ENCODE results near the gene MRPL53. TPM values are rescaled to one million over a fixed set of nuclear protein-coding genes. Genes with fewer than 3 reads are reported as not detected.
A peak's percentile ranks its signal among the peaks of the same experiment; 100 is the strongest.
"Not testable (repeated sequence)": the region's sequence is repeated elsewhere in the genome, so short reads cannot be mapped to it uniquely, and the experiment has no call there.

MRPL53 gene
- polyA plus RNA-seq, 3 donors from 2014 or later = 83.8 to 152 (median 119) TPM

DNA sequence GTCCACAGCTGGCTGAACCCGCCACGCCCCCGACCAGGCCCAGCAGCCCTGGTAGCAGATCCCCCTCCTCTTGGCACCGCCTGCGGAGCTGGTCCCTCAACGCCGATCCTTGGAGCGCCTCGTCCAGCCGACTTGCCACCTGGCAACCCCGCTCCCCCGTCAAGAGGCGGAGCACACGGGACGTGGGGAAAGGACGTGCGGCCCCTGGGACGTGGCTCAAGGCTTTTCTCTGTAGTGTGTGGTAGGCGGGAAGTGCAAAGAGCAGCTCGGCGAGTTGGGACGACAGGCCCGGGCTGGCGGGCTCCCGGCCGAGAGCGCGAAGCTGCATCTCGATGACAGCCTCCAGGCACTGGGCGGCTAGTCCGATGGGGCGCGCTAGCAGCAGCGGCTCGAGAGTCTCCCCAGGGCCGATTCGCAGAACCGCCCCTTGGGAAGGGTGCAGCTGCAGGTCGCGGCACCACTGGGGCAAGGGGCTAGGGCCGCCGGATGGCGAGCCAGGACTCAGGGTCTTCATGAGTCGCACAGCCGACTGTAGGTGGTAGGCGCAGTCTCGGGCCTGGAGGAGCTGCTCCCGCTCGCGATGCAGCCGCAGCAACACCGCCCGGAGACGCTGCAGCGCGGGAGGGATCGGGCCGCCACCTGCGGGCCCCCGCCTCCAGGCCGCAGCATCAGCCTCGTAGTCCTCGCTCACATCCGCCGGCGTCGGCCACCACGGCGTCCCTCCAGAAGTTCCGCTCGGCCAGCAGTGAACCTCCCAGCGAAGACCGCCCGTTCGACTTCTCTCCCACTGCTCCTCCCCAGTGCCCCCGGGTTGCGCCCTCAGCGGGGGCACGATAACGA is 9.7 kb upstream of the MRPL53 start:
- peak in 1 of 3 donors; percentile 76 for DNase-seq
- peak overlapping the region; percentile 97 to 100 (median 99) for H3K4me3 Mint-ChIP-seq
- H3K27ac Mint-ChIP-seq = peak overlapping the region; percentile 90 to 100 (median 99)
- peaks cover 6 to 20% (median 12%) of the 10 kb centered on the region in 3 donors for H3K36me3 Mint-ChIP-seq
- peaks cover 0 to 5% (median 4%) of the 10 kb centered on the region in 3 donors for H3K27me3 Mint-ChIP-seq (ENCODE audit: low read depth in 3 of 3)
- peaks cover 35 to 40% of the 10 kb centered on the region in 2 donors for H3K4me1 Mint-ChIP-seq
- H3K9me3 Mint-ChIP-seq = no peaks in the 10 kb centered on the region

DNA sequence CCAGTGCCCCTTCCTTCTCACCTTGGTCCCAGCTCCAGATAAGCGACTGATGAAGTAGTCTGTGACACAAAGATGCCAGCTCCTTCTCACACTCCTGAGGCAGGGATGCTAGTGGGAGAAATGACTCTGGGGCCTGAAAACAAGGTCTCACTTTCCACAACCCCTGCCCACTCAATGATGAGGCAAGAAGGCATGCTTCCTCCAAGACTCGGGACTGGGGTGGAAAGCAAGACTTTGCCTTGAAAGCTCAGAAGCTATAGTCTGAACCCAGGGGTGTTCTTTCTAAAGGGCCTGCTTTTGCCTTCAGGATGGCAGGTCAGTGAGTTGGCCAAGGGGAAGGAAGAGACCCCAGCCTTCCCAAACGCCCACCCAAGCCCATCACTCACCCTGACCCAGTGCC is 9.0 kb upstream of the MRPL53 start:
- Mint-ChIP-seq H3K27me3 (ENCODE audit: low read depth in 3 of 3) (peaks cover 0 to 5% (median 4%) of the 10 kb centered on the region in 3 donors), H3K4me1 (peaks cover 33 to 40% of the 10 kb centered on the region in 2 donors), H3K27ac (peak overlapping the region; percentile 7 to 100 (median 66)), H3K9me3 (no peaks in the 10 kb centered on the region), H3K4me3 (peak overlapping the region; percentile 73 to 100 (median 98)), H3K36me3 (peaks cover 3 to 14% (median 8%) of the 10 kb centered on the region in 3 donors)
- no peak for DNase-seq

DNA sequence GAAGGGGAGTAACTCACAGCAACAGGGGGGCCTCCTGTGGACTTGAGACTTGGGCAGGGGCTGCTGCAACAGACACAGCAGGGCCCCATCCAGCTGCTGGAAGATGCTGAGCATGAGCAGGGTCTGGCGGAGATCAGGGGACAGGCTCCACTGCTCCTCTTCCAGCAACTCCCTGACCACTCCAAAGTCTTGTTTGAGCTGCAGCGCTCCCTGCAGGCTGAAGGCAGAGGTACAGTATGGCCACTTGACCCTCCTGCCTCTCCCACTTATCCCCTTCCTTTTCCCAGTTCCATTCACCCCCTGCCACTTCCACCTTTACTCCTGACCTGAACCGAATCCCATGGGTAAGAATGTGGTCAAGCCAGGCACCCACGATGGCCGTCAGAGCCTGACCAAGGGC is 2.4 kb upstream of the MRPL53 start:
- Mint-ChIP-seq H3K4me1 (peaks cover 28 to 29% of the 10 kb centered on the region in 2 donors), H3K27me3 (ENCODE audit: low read depth in 3 of 3) (peaks cover 9 to 22% (median 17%) of the 10 kb centered on the region in 3 donors), H3K4me3 (no peak overlapping the region), H3K36me3 (peaks cover 7 to 18% (median 8%) of the 10 kb centered on the region in 3 donors), H3K27ac (peak overlapping the region in 1 of 6 donors; percentile 51), H3K9me3 (no peaks in the 10 kb centered on the region)
- no peak for DNase-seq

DNA sequence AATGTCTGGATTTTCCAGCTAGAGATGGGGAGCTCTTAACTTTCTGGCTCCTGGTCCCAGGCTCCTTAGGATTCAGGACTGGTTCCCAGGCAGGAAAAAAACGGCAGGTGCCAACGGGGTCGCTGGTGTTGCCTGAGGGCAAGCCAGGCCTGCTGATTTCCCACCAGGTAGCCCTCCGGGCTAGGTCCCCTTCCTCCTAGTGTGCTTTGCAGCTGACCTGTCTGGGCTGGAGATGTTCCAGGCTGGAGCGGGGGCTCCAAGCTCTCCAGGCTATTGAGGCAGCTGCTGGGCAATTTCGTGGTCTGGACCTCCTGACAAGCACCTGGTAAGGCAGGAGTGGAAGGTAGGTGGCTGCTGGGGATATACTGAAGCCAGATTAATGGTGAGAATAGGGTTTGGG is 2.0 kb upstream of the MRPL53 start:
- H3K4me3 Mint-ChIP-seq = peak overlapping the region in 1 of 5 donors; percentile 25
- peaks cover 9 to 22% (median 17%) of the 10 kb centered on the region in 3 donors for H3K27me3 Mint-ChIP-seq (ENCODE audit: low read depth in 3 of 3)
- H3K4me1 Mint-ChIP-seq = peaks cover 27 to 28% of the 10 kb centered on the region in 2 donors
- no peaks in the 10 kb centered on the region for H3K9me3 Mint-ChIP-seq
- peaks cover 7 to 16% (median 8%) of the 10 kb centered on the region in 3 donors for H3K36me3 Mint-ChIP-seq
- no peak for DNase-seq
- peak overlapping the region in 4 of 6 donors; percentile 45 to 71 (median 63) for H3K27ac Mint-ChIP-seq

DNA sequence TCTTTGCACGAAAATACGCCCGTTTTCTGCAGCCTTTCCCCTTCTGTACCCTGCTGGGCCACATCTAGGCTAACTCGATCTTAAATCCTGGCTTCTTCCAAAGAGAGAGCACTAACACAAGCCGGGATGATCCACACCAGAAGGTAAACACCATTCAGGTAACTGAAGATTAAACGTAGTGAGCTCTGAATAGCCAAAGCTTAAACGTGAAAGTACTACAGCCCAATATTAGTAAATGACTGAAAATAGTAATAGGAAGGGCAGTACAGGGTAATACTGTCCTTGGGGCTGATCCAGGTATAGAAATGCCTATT is 422 bp upstream of the MRPL53 start:
- Mint-ChIP-seq H3K27me3 (ENCODE audit: low read depth in 3 of 3) (peaks cover 9 to 22% (median 17%) of the 10 kb centered on the region in 3 donors), H3K9me3 (no peaks in the 10 kb centered on the region), H3K4me3 (peak overlapping the region; percentile 90 to 99 (median 97)), H3K27ac (peak overlapping the region; percentile 94 to 100 (median 100)), H3K4me1 (peaks cover 27 to 28% of the 10 kb centered on the region in 2 donors), H3K36me3 (peaks cover 7 to 16% (median 8%) of the 10 kb centered on the region in 3 donors)
- no peak for DNase-seq

DNA sequence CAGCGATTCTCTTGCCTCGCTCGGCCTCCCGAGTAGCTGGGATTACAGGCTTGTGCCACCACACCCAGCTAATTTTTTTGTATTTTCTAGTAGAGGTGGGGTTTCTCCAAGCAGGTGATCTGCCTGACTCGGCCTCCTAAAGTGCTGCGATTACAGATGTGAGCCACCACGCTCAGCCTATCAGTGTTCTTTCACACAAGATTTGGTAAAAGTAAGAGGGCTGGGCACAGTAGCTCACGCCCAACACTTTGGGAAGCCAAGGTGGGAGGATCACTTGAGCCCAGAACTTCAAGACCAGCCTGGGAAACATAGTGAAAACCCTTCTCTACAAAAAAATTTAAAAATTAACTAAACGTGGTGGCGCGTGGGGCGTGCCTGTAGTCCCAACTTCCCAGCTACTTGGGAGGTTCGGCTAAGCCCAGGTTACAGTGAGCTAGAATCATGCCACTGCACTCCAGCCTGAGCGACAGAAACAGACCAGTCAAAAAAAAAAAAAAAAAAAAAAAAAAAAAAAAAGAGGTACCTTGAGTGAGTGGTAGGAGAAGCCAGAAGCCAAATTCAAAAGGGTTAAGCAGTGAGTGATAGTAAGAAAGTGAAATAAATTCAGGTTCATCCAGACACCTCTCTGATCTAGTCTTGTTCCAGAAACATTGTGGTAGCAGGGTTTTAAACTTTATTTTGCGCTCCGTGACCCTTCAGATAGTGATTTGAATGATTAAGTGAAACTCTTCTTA is 981 bp downstream of the MRPL53 start:
- Mint-ChIP-seq H3K27me3 (ENCODE audit: low read depth in 3 of 3) (peaks cover 9 to 22% (median 17%) of the 10 kb centered on the region in 3 donors), H3K27ac (peak overlapping the region; percentile 94 to 100 (median 100)), H3K4me3 (peak overlapping the region; percentile 90 to 99 (median 97)), H3K4me1 (peaks cover 27 to 28% of the 10 kb centered on the region in 2 donors), H3K36me3 (peaks cover 3 to 10% (median 8%) of the 10 kb centered on the region in 3 donors), H3K9me3 (no peaks in the 10 kb centered on the region)
- no peak for DNase-seq

DNA sequence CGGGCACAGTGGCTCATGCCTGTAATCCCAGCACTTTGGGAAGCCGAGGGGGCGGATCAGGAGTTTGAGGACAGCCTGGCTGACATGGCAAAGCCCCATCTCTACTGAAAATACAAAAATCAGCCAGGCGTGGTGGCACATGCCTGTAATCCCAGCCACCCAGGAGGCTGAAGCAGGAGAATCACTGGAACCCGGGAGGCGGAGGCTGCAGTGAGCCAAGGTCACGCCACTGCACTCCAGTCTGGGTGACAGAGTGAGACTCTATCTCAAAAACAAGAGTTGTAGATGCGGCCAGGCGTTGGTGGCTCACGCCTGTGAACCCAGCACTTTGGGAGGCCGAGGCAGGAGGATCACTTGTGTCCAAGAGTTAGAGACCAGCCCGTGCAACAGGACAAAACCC is 1.7 kb downstream of the MRPL53 start:
- H3K4me3 Mint-ChIP-seq = peak overlapping the region; percentile 52 to 78 (median 63)
- not testable (repeated sequence) for H3K36me3 Mint-ChIP-seq, H3K9me3 Mint-ChIP-seq

DNA sequence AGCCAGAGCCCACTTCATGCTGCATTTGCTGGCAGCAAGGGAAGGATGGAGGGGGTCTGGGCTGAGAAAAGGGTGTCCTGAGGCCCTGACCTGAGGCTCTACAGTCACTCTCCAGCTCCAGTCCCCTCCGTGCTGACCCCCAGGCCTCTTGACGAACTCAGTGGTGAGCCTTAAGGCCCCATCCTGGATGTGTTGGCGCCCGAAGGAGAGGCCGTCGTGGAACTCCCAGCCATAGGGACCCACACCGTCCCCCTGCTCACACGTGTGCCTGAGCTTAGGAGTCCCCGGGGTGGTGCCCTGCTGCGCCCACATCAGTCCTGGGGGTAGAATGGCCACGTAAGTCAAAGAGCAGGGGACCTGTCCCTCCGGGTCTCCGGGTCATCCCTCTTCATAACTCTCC is 8.1 kb downstream of the MRPL53 start:
- H3K9me3 Mint-ChIP-seq = no peaks in the 10 kb centered on the region
- H3K4me3 Mint-ChIP-seq = peak overlapping the region; percentile 87 to 98 (median 98)
- H3K36me3 Mint-ChIP-seq = no peaks in the 10 kb centered on the region
- peak overlapping the region; percentile 74 to 98 (median 78) for H3K27ac Mint-ChIP-seq
- DNase-seq = no peak
- H3K27me3 Mint-ChIP-seq (ENCODE audit: low read depth in 3 of 3) = peaks cover 11 to 16% (median 13%) of the 10 kb centered on the region in 3 donors
- peaks cover 34 to 35% of the 10 kb centered on the region in 2 donors for H3K4me1 Mint-ChIP-seq

More for the DNA sequence above, 1.7 kb downstream of the MRPL53 start:
- Mint-ChIP-seq H3K27me3 (ENCODE audit: low read depth in 3 of 3) (peaks cover 14 to 27% (median 22%) of the 10 kb centered on the region in 3 donors), H3K4me1 (peaks cover 31 to 33% of the 10 kb centered on the region in 2 donors), H3K27ac (peak overlapping the region; percentile 26 to 91 (median 86))
- DNase-seq = not testable (repeated sequence)

DNA sequence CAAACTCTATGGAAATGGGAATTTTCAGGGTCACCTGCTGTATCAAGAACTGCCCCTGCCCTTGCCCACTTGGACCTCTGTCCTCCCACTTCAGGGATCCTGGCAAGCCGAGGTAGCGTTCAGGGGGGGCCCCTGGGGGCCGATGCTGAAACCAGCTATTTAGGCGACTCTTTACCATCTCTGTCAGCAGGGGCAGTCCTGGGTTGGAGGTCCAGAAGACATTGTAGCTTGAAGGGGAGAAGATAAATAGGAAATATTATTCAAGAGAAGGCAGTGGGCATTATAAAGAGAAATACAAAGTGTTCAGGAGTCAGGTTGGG is 9.7 kb downstream of the MRPL53 start:
- Mint-ChIP-seq H3K36me3 (no peaks in the 10 kb centered on the region), H3K4me3 (peak overlapping the region in 4 of 5 donors; percentile 16 to 98 (median 80)), H3K27ac (peak overlapping the region in 4 of 6 donors; percentile 44 to 54 (median 50)), H3K9me3 (no peaks in the 10 kb centered on the region), H3K27me3 (ENCODE audit: low read depth in 3 of 3) (peaks cover 19 to 23% (median 20%) of the 10 kb centered on the region in 3 donors), H3K4me1 (peaks cover 49 to 50% of the 10 kb centered on the region in 2 donors)
- DNase-seq = no peak

DNA sequence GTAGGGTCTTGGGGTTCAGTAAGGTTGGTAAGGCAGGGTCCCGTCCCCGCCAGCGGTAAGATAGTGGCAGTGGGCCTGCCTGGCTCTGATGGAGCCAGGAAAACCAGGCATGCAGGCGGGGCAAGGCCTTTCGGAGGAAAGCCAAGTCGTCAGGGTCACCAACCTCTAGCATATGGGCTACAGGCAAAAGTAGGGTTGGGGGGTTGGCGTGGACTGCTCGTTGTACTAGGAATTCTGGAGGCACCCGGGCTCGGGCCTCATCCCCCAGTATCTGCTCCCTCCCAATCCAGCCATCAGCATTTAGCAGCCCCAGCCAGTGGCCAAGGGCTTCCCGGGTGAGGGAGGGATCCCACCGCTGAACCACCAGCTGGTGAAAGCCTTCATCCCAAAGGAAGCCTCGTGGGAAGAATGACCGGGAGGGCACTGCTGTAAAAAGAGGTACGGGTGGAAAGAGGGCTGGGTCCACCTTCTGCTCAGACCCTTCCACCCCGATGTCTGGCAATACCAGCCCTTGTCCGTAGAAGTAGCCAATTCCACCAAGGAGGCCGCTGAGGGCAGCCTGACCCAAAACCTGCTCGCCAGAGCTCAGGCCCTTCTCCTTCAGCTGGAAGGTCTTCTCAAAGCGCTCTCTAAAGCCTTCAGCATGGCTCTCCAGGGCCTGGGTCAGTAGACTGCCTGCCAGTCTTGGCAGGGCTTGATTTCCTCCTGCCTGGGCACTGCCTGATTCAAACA is 10.3 kb downstream of the MRPL53 start:
- Mint-ChIP-seq H3K9me3 (no peaks in the 10 kb centered on the region), H3K4me1 (peaks cover 52 to 54% of the 10 kb centered on the region in 2 donors), H3K36me3 (no peaks in the 10 kb centered on the region), H3K4me3 (peak overlapping the region in 1 of 5 donors; percentile 98), H3K27me3 (ENCODE audit: low read depth in 3 of 3) (peaks cover 23 to 27% (median 24%) of the 10 kb centered on the region in 3 donors), H3K27ac (peak overlapping the region in 1 of 6 donors; percentile 49)
- no peak for DNase-seq

DNA sequence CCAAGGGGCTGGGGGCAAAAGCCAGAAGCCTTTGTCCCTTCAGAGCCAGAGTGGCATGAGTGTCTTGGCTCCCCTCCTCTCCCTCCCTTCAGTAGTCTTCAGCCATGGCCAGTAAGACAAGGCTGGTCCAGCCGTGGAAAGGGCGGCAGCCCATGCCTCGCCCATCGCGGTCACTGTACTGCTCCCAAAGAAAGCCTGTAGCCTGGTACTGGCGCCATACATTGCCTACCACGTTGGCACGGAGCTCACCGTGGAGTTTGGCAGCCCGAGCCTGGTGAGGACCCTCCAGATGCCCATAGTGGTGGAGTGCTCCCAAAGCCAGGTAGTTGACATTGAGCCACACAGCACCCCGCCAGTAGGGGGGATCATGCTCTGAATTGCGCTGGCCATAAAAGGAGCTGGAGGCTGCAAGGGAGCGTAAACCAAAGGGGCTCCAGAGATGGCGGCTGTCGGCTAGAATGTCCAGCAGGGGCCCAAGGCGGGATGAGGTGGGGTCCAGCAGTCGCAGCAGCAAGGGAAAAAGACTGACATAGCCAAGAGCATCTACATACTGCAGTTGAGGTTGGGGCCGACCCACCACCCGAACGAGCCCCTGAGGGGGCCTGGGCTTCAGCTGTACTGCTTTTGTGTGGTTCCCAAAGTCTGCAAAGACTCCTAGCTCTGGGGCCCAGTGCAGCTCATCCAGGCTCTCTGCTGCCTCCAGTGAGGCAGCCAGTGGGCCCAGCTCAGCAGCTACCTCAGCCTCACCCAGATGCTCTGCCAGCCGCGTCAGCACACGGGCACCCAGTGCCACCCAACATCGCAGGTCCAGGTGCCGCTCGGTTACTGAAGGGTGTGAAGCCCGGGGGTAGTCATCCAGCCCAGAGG is 11.1 kb downstream of the MRPL53 start:
- Mint-ChIP-seq H3K27me3 (ENCODE audit: low read depth in 3 of 3) (peaks cover 25 to 33% (median 27%) of the 10 kb centered on the region in 3 donors), H3K27ac (peak overlapping the region in 2 of 6 donors; percentile 13 to 14), H3K4me3 (peak overlapping the region in 1 of 5 donors; percentile 21), H3K9me3 (no peaks in the 10 kb centered on the region), H3K4me1 (peaks cover 60 to 62% of the 10 kb centered on the region in 2 donors), H3K36me3 (no peaks in the 10 kb centered on the region)
- DNase-seq = no peak

DNA sequence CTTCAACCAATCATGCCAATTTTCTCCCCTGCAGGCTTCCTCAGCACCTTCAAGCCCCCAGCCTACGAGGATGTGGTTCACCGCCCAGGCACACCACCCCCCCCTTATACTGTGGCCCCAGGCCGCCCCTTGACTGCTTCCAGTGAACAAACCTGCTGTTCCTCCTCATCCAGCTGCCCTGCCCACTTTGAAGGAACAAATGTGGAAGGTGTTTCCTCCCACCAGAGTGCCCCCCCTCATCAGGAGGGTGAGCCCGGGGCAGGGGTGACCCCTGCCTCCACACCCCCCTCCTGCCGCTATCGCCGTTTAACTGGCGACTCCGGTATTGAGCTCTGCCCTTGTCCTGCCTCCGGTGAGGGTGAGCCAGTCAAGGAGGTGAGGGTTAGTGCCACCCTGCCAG is 12.3 kb downstream of the MRPL53 start:
- not testable (repeated sequence) for H3K36me3 Mint-ChIP-seq, DNase-seq, H3K9me3 Mint-ChIP-seq
- H3K4me3 Mint-ChIP-seq = peak overlapping the region; percentile 40 to 99 (median 94)
- H3K4me1 Mint-ChIP-seq = peaks cover 62 to 64% of the 10 kb centered on the region in 2 donors
- peaks cover 15 to 26% (median 20%) of the 10 kb centered on the region in 3 donors for H3K27me3 Mint-ChIP-seq (ENCODE audit: low read depth in 3 of 3)
- peak overlapping the region in 4 of 6 donors; percentile 39 to 68 (median 50) for H3K27ac Mint-ChIP-seq
